HG02571 (cell line): ENCODE measurements around the gene CDS1.
"Not testable (repeated sequence)": the region's sequence is repeated elsewhere in the genome, so short reads cannot be mapped to it uniquely, and the experiment has no call there.

Experiments used
- ATAC-seq: cut with Tn5 transposase; IDR thresholded peaks from one replicate; pipeline ENCODE4 v1.9.1; 2021; ENCODE audit warnings: mild to moderate bottlenecking, moderate library complexity; ENCODE audit not compliant: unreplicated experiment

CDS1 gene

GRCh38 chr4:84669201-84669600 lies 86.3 kb downstream of the CDS1 start:
- ATAC-seq = no peak

- no peak for ATAC-seq
These were observed 89.2 kb downstream of the CDS1 start for GRCh38 chr4:84672177-84672576.

GRCh38 chr4:84673475-84674240 lies 90.7 kb downstream of the CDS1 start:
- ATAC-seq = no peak

GRCh38 chr4:84677093-84677492 lies 94.2 kb downstream of the CDS1 start:
- ATAC-seq = no peak

GRCh38 chr4:84677995-84678394 lies 95.1 kb downstream of the CDS1 start:
- no peak for ATAC-seq

- no peak for ATAC-seq
These were observed 96.2 kb downstream of the CDS1 start for GRCh38 chr4:84678976-84679744.

GRCh38 chr4:84680956-84681355 lies 98.0 kb downstream of the CDS1 start:
- ATAC-seq = no peak

GRCh38 chr4:84681486-84682274 lies 98.8 kb downstream of the CDS1 start:
- no peak for ATAC-seq

- not testable (repeated sequence) for ATAC-seq
These were observed 99.7 kb downstream of the CDS1 start for GRCh38 chr4:84682661-84683060.

GRCh38 chr4:84683064-84683850 lies 100.3 kb downstream of the CDS1 start:
- no peak for ATAC-seq

- no peak for ATAC-seq
These were observed 101.4 kb downstream of the CDS1 start for GRCh38 chr4:84684361-84684760.

- no peak for ATAC-seq
These were observed 102.2 kb downstream of the CDS1 start for GRCh38 chr4:84685105-84685504.

GRCh38 chr4:84688605-84689004 lies 105.7 kb downstream of the CDS1 start:
- ATAC-seq = no peak

GRCh38 chr4:84689197-84689596 lies 106.3 kb downstream of the CDS1 start:
- ATAC-seq = no peak

GRCh38 chr4:84690481-84690880 lies 107.6 kb downstream of the CDS1 start:
- ATAC-seq = no peak

GRCh38 chr4:84691170-84691691 lies 108.3 kb downstream of the CDS1 start:
- ATAC-seq = no peak

GRCh38 chr4:84691800-84692199 lies 108.9 kb downstream of the CDS1 start:
- ATAC-seq = no peak

GRCh38 chr4:84697159-84697558 lies 114.2 kb downstream of the CDS1 start:
- no peak for ATAC-seq

- ATAC-seq = no peak
These were observed 114.8 kb downstream of the CDS1 start for GRCh38 chr4:84697615-84698201.
